Endothelial cell of umbilical vein (primary cell): Measurements from ENCODE around the gene PGA3. TPM values are rescaled to one million over a fixed set of nuclear protein-coding genes. Genes with fewer than 3 reads are reported as not detected.

Experiments
- BruUV-seq: library from RNA; stranded (reverse); fragments of 400-500 nt; replicated peaks from 2 replicates; lab custom pipeline; 2021; lab: Mats Ljungman, UMichigan
- CTCF ChIA-PET: fragments of 300-600, 350-600 bp; sonication (Branson Sonifier 250); formaldehyde crosslinking; loops from one replicate; lab custom pipeline; 2021; ENCODE audit warnings: antibody characterized with exemption, inconsistent platforms; lab: Charles Lee
- POLR2A ChIA-PET: fragments of 300-600, 350-600 bp; sonication (Branson Sonifier 250); formaldehyde crosslinking; loops from one replicate; lab custom pipeline; 2021; ENCODE audit warnings: antibody characterized with exemption, inconsistent platforms; lab: Charles Lee
- DNase-seq: peaks from one replicate; pipeline ENCODE4 v3.0.0-alpha.2; 2011; ENCODE audit warnings: low read depth, low spot score
- FAIRE-seq: peaks from 2 replicates; lab custom pipeline; 2011; peaks lifted over from hg19 to GRCh38; lab: Jason Lieb, UNC
- H2AFZ ChIP-seq: 2 replicates; pipeline ENCODE4 v1.6.0; 2012; ENCODE audit warnings: low read depth, low read length, control low read depth, inconsistent platforms
- H3K27ac ChIP-seq: 2 replicates; pipeline ENCODE4 v1.5.1; 2011; ENCODE audit warnings: low read depth, mild to moderate bottlenecking, control low read depth, low read length, moderate library complexity; ENCODE audit not compliant: insufficient read depth
- H3K27me3 ChIP-seq, 2 experiments: 2 replicates each; pipeline versions ENCODE4 v1.6.0 to v1.6.1; 2011; ENCODE audit warnings: low read length in 2 of 2, mixed read lengths in 1 of 2; ENCODE audit not compliant: control insufficient read depth in 2 of 2, insufficient read depth in 2 of 2
- H3K36me3 ChIP-seq, 2 experiments: 2 replicates in 1 of 2; 3 replicates in 1 of 2; pipeline ENCODE4 v1.5.1; 2011; ENCODE audit warnings: low read length in 2 of 2, mild to moderate bottlenecking in 1 of 2, moderate library complexity in 1 of 2; ENCODE audit not compliant: control insufficient read depth in 2 of 2, insufficient read depth in 2 of 2; ENCODE audit errors: extremely low read depth in 1 of 2
- H3K4me1 ChIP-seq: 3 replicates; pipeline ENCODE4 v1.5.1; 2011; ENCODE audit warnings: mild to moderate bottlenecking, low read length; ENCODE audit not compliant: control insufficient read depth, insufficient read depth; ENCODE audit errors: extremely low read depth
- H3K4me2 ChIP-seq: 2 replicates; pipeline ENCODE4 v1.6.1; 2011; ENCODE audit warnings: low read length, control low read depth, mixed read lengths; ENCODE audit not compliant: insufficient read depth
- H3K4me3 ChIP-seq, 3 experiments: fragments of 200-600 bp in 1 of 3; sonication (generic), shearing (Covaris generic) in 1 of 3; replicated peaks in 1 of 3; 2 replicates each; pipeline ENCODE4 v1.5.1; 2011 to 2016; ENCODE audit warnings: control low read depth in 3 of 3, low read length in 3 of 3, mild to moderate bottlenecking in 2 of 3, inconsistent platforms in 1 of 3, low read depth in 1 of 3, moderate library complexity in 1 of 3; ENCODE audit not compliant: insufficient read depth in 1 of 3
- H3K79me2 ChIP-seq: 2 replicates; pipeline ENCODE4 v1.6.0; 2012; ENCODE audit warnings: low read length, inconsistent platforms; ENCODE audit not compliant: control insufficient read depth, insufficient read depth
- H3K9ac ChIP-seq: replicated peaks from 2 replicates; pipeline ENCODE3; 2011; ENCODE audit warnings: low read length, control low read depth; ENCODE audit not compliant: insufficient read depth; ENCODE audit errors: extremely low read depth
- H3K9me1 ChIP-seq: replicated peaks from 3 replicates; pipeline ENCODE4 v1.6.0; 2011; ENCODE audit warnings: mild to moderate bottlenecking, low read length; ENCODE audit not compliant: control insufficient read depth, insufficient read depth; ENCODE audit errors: extremely low read depth
- H3K9me3 ChIP-seq: replicated peaks from 2 replicates; pipeline ENCODE4 v1.5.1; 2012; ENCODE audit warnings: low read length, inconsistent platforms; ENCODE audit not compliant: control insufficient read depth, insufficient read depth
- H4K20me1 ChIP-seq: replicated peaks from 2 replicates; pipeline ENCODE3; 2011; ENCODE audit warnings: mild to moderate bottlenecking, low read length; ENCODE audit not compliant: control insufficient read depth, insufficient read depth; ENCODE audit errors: extremely low read depth
- CTCF ChIP-seq, 2 donors: IDR thresholded peaks; 1 replicate in 1 of 2; 2 replicates in 1 of 2; pipeline ENCODE4 v1.5.1; 2011; ENCODE audit warnings: low read length in 2 of 2, mild to moderate bottlenecking in 2 of 2, moderate library complexity in 2 of 2, control low read depth in 1 of 2, inconsistent platforms in 1 of 2, low read depth in 1 of 2; ENCODE audit not compliant: insufficient read depth in 1 of 2; ENCODE audit errors: extremely low read depth in 1 of 2
- EZH2 ChIP-seq: IDR thresholded peaks from 2 replicates; pipeline ENCODE4 v1.6.1; 2012; ENCODE audit warnings: borderline replicate concordance, low read depth, mild to moderate bottlenecking, moderate library complexity, low read length, inconsistent platforms; ENCODE audit not compliant: severe bottlenecking
- FOS ChIP-seq: IDR thresholded peaks from 2 replicates; pipeline ENCODE4 v1.6.1; 2011; ENCODE audit warnings: mild to moderate bottlenecking, low read length, moderate library complexity, borderline replicate concordance; ENCODE audit not compliant: insufficient read depth
- GATA2 ChIP-seq: IDR thresholded peaks from 2 replicates; pipeline ENCODE4 v1.7.0; 2011; ENCODE audit warnings: low read depth, mild to moderate bottlenecking, moderate library complexity, mixed read lengths, low read length; ENCODE audit not compliant: insufficient read length, insufficient read depth
- JUN ChIP-seq: IDR thresholded peaks from 2 replicates; pipeline ENCODE4 v1.6.1; 2011; ENCODE audit warnings: borderline replicate concordance, low read depth; ENCODE audit not compliant: insufficient read length, insufficient read depth
- MAX ChIP-seq: IDR thresholded peaks from 2 replicates; pipeline ENCODE4 v1.6.1; 2011; ENCODE audit not compliant: insufficient read depth, insufficient read length
- MYC ChIP-seq: IDR thresholded peaks from one replicate; pipeline ENCODE4 v1.6.1; 2011; ENCODE audit warnings: mild to moderate bottlenecking, low read depth, low read length
- POLR2A ChIP-seq: IDR thresholded peaks from 2 replicates; pipeline ENCODE4 v1.6.1; 2012; ENCODE audit warnings: low read depth, mild to moderate bottlenecking, control low read depth, low read length
- POLR2AphosphoS5 ChIP-seq: IDR thresholded peaks from 2 replicates; pipeline ENCODE4 v1.6.1; 2012; ENCODE audit warnings: low read depth, mild to moderate bottlenecking, control low read depth, low read length, moderate library complexity; ENCODE audit not compliant: insufficient read depth
- dilution Hi-C: fragments of 300-500 bp; cut with MboI; formaldehyde crosslinking; loops from one replicate; pipeline ENCODE4 v1.15.0; 2019; ENCODE audit warnings: low sequenced_read_pairs; ENCODE audit not compliant: extremely low pct_ligation_motif_present
- intact Hi-C: fragments of 100-400 bp; cut with micrococcal nuclease; formaldehyde crosslinking; loops from one replicate; pipeline ENCODE4 v1.10.0; 2022
- polyA plus RNA-seq, 4 experiments: library from polyadenylated mRNA; depleted of rRNA in 3 of 4; stranded (reverse) in 3 of 4; unstranded in 1 of 4; fragments of >200 nt; gene quantifications; 2 replicates each; pipeline versions ENCODE4 v1.2.1 to v1.2.3, GENCODE V29; 2011 to 2012; ENCODE audit warnings: missing spikeins in 1 of 4
- total RNA-seq: library from RNA; stranded (reverse); gene quantifications from 2 replicates; pipeline ENCODE4 v1.2.3, GENCODE V29; 2021

The PGA3 gene
- total and polyA plus RNA-seq, 2 donors (not counting 3 experiments of a cell fraction or from before 2014, with no cell fraction given), result not detected

GRCh38 chr11:61163021-61163420 lies 40.3 kb upstream of the PGA3 start:
- TF ChIP-seq POLR2AphosphoS5, result no peak
- TF ChIP-seq JUN, result no peak
- no peak for TF ChIP-seq MAX
- no peak for TF ChIP-seq CTCF (IDR thresholded peaks at IDR 0.05; ENCODE audit: extremely low read depth in 1 of 2, insufficient read depth in 1 of 2, low read depth in 1 of 2, low read length in 2 of 2)
- TF ChIP-seq POLR2A, result no peak
- TF ChIP-seq EZH2, result no peak
- TF ChIP-seq MYC, result no peak
- TF ChIP-seq GATA2, result no peak
- TF ChIP-seq FOS, result no peak
- BruUV-seq, result no TSS peak
- no peak for DNase-seq
- Histone ChIP-seq H4K20me1 (no peaks in the 10 kb centered on the region), H3K27ac (no peak overlapping the region), H3K27me3 (no peaks in the 10 kb centered on the region), H3K79me2 (peaks cover 17% of the 10 kb centered on the region), H3K36me3 (no peaks in the 10 kb centered on the region), H3K4me2 (no peak overlapping the region), H3K9me1 (no peaks in the 10 kb centered on the region), H3K9me3 (no peaks in the 10 kb centered on the region), H3K9ac (no peak overlapping the region), H2AFZ (no peak overlapping the region), H3K4me1 (peaks cover 30% of the 10 kb centered on the region), H3K4me3 (no peak overlapping the region)
- ChIA-PET CTCF (no interaction called here), POLR2A (no interaction called here)
- FAIRE-seq, result no peak
- dilution Hi-C loops, result no loop called here
- intact Hi-C loops, result no loop called here
